Activated CD4-positive, alpha-beta T cell treated with anti-CD3 and anti-CD28 coated beads, Interleukin-2, amount 50 U/mL, for 4 hours (primary cell): Measurements from ENCODE around the gene TAMM41.
"Not testable (repeated sequence)": the region's sequence is repeated elsewhere in the genome, so short reads cannot be mapped to it uniquely, and the experiment has no call there.

Source experiments
- DNase-seq, 2 experiments: peaks; one replicate each; pipeline ENCODE4 v3.0.0-alpha.2; 2020

The TAMM41 gene

DNA sequence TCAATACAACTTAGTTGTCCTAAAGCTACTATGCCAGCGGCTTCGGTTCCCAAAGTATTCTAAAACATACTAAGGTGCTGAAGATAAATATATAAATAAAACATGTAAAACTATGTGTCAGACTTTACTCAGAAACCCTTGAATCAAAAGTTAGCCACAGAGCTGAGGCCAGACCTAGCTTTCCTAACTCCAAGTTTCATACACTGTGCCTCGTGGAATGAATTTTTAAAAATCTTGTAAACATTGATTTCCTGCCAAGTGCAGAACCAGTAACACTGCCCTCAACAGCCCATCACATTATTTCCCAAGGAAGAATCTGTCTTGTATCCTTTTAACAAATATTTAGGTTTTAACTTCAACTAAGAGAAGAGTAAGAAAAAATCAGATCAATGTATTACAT, 36.4 kb downstream of the TAMM41 start:
- DNase-seq: no peak

DNA sequence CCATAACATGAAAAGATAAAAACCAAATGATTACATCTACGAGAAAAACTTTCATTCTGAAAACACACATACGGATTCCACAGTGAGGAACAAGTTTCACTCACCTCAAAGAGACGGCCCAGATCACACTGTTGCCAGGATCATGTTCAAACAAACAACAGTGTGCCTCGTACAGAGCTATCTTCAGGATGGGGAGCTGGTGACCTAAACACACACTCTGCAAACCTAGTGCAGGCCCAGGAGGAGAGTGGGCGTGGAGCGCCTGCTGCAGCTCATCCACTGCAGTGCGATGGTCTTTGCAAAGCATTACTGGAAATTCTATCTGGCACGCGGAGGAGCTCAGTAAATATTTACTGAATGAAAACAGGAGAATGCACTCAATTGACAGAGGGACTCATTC, 38.5 kb downstream of the TAMM41 start:
- DNase-seq: no peak

DNA sequence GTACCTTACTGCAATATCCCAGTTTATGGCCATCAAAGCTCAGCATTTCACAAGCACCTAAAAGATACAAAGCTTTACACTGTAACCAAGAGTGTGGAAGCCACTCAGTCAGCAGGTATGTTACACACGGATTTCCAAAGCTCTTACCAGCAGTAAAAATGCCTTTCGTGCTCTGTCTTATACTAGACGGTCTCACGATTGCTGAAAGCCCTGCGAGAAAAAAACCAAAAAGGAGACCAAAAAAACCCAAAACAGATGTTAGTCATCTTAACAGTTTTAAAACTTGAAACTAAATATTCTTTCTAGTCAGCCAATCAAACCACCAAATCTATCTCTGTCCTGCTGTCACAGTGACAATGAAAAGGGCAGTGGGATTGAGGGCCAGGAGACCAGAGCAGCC, 39.0 kb downstream of the TAMM41 start:
- no peak for DNase-seq

GRCh38 chr3:11805716-11806115, 41.0 kb downstream of the TAMM41 start:
- DNase-seq: no peak

- DNase-seq: peak; percentile 18 to 23
Observed at GRCh38 chr3:11803977-11804892, 42.5 kb downstream of the TAMM41 start.

DNA sequence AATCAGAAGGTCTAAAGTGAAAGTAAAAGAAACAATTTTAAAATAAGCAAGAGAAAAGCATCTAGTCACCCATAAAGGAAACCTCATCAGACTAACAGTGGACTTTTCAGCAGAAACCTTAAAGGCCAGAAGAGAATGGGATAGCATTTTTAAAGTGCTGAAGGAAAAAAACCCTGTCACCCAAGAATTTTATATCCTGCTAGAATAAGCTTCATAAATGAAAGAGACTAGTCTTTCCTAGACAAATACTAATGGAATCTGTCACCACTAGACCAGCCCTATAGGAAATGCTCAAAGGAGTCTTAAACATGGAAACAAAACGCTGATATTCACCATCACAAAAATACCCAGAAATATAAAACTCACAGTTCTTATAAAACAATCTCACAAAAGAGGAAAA, 46.9 kb downstream of the TAMM41 start:
- no peak for DNase-seq

GRCh38 chr3:11794927-11795326, 51.8 kb downstream of the TAMM41 start:
- no peak for DNase-seq

GRCh38 chr3:11791339-11792200, 55.1 kb downstream of the TAMM41 start:
- no peak for DNase-seq

- DNase-seq: no peak
Observed at GRCh38 chr3:11789412-11789811, 57.3 kb downstream of the TAMM41 start.

DNA sequence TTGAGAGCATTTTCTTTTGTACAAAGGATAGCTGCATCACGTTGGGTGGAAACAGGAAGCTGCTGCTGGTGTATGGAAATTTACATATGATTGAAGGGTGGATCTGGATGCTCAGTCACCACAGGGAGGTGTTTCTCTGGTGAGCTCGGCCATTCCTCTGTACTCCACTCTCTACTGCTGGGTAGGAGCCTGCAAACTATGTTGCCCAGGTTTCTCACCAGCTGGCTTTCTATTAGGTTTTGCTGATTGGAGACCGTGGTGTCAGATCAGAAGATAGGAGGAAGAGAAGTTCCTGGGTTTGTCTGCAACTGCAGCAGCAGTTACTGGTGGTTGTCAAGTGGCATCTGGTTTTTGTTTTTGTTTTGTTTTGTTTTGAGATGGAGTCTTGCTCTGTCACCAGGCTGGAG, 61.7 kb downstream of the TAMM41 start:
- no peak for DNase-seq

GRCh38 chr3:11780341-11780740, 66.3 kb downstream of the TAMM41 start:
- DNase-seq: no peak

DNA sequence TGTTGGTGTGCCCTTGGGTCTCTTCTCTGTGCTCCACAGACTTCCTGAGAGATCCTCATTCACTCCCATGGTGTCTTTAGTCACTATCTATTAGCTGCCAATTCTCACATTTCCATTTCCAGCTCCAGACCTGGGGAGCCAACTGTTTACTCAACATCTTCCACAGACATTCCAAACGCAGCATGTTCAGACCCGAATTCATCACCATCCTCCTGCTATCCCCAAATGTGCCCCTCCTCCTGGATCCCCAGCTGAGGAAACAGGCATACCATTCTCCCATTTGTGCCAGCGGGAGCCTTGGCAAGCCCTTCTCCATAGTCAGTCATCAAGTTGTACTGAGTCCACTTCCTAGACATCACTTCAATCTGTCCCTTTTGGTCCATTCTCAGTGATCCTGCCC, 67.1 kb downstream of the TAMM41 start:
- DNase-seq: no peak

GRCh38 chr3:11778248-11778647, 68.4 kb downstream of the TAMM41 start:
- no peak for DNase-seq

DNA sequence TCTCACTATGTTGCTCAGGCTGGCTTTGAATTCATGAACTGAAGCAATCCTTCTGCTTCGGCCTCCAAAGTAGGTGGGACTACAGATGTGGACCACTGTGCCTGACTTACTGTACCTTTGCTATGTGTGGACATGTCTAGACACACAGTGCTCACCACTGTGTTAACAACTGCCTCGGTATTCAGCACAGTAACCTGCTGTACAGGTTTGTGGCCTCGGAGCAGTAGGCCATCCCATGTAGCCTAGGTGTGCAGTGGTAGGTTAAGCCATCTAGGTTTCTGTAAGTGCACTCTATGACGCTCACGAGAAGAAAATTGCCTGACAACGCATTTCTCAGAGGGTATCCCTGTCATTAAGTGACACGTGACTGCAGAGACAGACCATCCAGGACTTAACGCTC, 70.3 kb downstream of the TAMM41 start:
- DNase-seq: no peak

DNA sequence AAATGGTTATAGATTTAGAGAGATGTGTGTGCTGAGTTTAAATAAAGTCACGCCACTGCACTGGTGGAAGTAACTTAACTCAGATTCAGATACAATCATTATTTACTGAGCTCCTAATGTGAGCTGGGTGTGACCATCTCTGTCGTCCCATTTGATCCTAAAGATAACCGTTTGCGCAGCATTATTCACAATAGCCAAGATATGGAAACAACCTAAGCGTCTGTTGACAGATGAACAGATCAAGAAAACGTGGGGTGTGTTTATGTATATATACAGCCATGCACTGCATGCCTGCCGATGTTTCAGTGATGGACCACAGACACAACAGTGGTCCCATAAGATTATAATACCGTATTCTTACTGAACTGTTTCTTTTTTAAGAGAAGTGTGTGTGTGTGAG, 71.2 kb downstream of the TAMM41 start:
- no peak for DNase-seq

DNA sequence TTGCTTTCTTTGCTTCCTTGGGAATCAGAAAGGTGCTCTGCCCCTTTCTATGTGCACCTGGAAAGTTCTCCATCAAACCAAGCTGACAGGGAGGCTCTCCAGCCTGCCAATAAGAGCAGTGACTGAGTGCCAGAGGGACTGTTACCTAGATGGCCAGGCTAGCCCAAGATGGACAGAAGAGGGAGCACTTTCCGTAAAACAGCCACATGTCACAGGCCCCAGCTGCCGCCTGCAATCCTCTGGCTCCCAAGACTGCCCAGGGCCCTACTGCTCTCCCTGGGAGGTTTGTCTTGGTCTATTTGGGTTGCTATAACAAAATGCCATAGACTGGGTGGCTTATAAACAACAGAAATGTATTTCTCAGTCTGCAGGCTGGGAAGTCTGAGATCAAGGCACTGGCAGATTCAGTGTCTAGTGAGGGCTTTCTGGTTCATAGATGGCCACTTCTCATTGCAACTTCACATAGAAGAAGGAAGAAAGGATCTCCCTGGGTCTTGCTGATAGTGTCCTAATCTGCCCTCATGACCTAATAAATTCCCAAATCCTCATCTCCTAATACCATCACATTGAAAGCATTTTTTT, 72.3 kb downstream of the TAMM41 start:
- no peak for DNase-seq

GRCh38 chr3:11771931-11772330, 74.8 kb downstream of the TAMM41 start:
- DNase-seq: not testable (repeated sequence)

GRCh38 chr3:11770477-11771391, 76.0 kb downstream of the TAMM41 start:
- DNase-seq: peak; percentile 69 to 75

DNA sequence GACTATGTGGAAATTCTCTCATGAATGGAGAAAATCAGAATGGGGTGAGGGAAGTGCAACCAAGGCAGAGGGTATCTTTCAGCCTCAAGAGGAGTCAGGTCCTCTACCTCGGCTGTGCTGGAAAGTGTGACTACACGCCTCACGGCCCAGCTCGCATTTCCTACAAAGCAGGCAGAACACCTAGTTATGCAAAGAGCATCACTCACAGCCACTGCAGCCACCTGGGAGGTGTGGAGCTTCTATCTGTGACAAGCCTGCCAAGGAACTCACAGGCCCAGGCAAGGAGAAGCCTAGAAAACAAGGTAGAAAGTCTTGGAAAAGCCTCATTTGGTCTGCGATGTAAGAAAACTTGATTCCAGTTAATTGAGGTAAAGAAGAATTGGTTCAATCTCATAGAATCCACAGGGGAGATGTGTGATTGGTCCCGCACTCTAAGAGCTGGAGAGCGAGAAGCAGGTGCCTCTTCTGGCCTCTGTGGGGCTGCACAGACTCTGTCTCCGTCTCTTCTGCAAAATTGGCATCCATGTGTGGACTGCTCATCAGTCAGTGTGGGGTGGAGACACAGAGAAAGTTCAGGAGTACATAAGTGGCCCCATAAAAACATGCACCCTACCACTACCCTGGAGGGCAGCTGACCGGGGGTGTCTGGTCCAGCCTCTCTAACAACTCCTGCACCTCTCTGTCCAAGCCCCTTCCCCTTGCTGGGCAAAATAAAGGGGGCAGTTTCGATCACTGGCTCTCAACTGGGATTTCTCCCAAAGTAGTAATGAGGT, 76.8 kb downstream of the TAMM41 start:
- no peak for DNase-seq

DNA sequence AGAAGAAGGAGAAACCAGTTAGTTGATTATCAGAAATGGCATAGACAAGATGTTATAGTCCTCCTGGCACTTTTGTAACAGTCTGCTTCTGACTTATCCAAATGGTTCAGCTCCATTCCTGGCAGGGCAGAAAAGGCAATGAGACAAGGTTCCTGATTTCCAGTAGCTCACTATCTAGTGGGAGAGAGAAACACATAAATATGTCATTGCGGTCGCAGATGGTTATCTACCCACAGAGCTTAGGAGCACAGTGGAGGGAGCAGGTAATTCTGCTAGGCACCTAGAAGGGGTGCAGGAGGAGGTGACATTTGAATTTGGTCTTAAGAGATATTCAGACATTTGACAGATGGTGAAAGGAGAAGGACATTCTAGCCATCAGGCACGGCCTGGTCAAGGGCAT, 78.1 kb downstream of the TAMM41 start:
- DNase-seq: no peak

- no peak for DNase-seq
Observed at GRCh38 chr3:11764931-11765363, 81.7 kb downstream of the TAMM41 start.

DNA sequence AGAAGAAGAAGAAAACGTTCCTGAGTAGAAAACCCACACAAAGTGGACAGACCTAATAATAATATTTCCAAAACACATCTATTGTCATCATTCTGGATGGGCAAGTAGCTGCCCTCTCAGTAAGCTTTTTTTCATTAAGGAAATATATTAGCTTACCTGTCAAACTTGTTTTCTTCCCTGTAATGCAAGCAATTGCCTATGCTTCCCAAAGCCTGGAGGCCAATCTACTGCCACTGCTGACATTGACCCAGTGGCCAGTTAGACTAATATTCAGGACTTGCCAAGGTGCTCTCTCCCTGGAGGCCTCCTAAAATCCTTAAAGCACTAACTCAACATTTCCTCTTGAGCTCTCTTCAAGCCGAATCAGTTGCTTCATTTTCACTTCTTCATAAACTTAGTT, 86.7 kb downstream of the TAMM41 start:
- no peak for DNase-seq
